EL (cell line): ENCODE data around the gene UBA3.
A peak's percentile ranks its signal among the peaks of the same experiment; 100 is the strongest.

ENCODE experiments used
- DNase-seq: peaks from one replicate; pipeline ENCODE4 v3.0.0-alpha.2; 2016

UBA3 gene

GRCh38 chr3:69097407-69098086 is 17.4 kb upstream of the UBA3 start:
- DNase-seq = no peak

- DNase-seq = no peak
These were observed 16.1 kb upstream of the UBA3 start for GRCh38 chr3:69096299-69096698.

GRCh38 chr3:69095636-69096035 is 15.5 kb upstream of the UBA3 start:
- no peak for DNase-seq

- DNase-seq = peak; percentile 57
These were observed 14.5 kb upstream of the UBA3 start for GRCh38 chr3:69094467-69095205.

- DNase-seq = no peak
These were observed 11.9 kb upstream of the UBA3 start for GRCh38 chr3:69092030-69092516.

GRCh38 chr3:69091389-69092029 is 11.3 kb upstream of the UBA3 start:
- DNase-seq = no peak

GRCh38 chr3:69090021-69090420 is 9.9 kb upstream of the UBA3 start:
- DNase-seq = peak; percentile 78

GRCh38 chr3:69088063-69088462 is 7.9 kb upstream of the UBA3 start:
- peak; percentile 49 for DNase-seq

- no peak for DNase-seq
These were observed 7.0 kb upstream of the UBA3 start for GRCh38 chr3:69087030-69087791.

- peak; percentile 93 for DNase-seq
These were observed 5.9 kb upstream of the UBA3 start for GRCh38 chr3:69085833-69086722.

GRCh38 chr3:69085168-69085832 is 5.1 kb upstream of the UBA3 start:
- DNase-seq = peak; percentile 30

GRCh38 chr3:69084326-69085167 is 4.4 kb upstream of the UBA3 start, which contains the start of gene ARL6IP5:
ARL6IP5 (plus strand) TSS chr3:69084937; CDS start chr3:69085048, 111 bp downstream.
- peak; percentile 93 for DNase-seq

- peak; percentile 80 for DNase-seq
These were observed 2.6 kb upstream of the UBA3 start for GRCh38 chr3:69082805-69083204.

GRCh38 chr3:69082361-69082760 is 2.2 kb upstream of the UBA3 start:
- no peak for DNase-seq

GRCh38 chr3:69081583-69082262 is 1.6 kb upstream of the UBA3 start:
- no peak for DNase-seq

GRCh38 chr3:69079269-69080159 is 651 bp downstream of the UBA3 start:
- no peak for DNase-seq

GRCh38 chr3:69072928-69073327 is 7.2 kb downstream of the UBA3 start:
- DNase-seq = no peak

- DNase-seq = no peak
These were observed 14.0 kb downstream of the UBA3 start for GRCh38 chr3:69066121-69066520.
